AG04450 (cell line): ENCODE data around the gene NCS1. TPM values are rescaled to one million over a fixed set of nuclear protein-coding genes. Genes with fewer than 3 reads are reported as not detected.

Experiments used
- CTCF ChIA-PET: fragments of 300-600, 350-600 bp; formaldehyde crosslinking; extraction: SDS; loops from one replicate; lab custom pipeline; 2022; ENCODE audit warnings: antibody characterized with exemption, inconsistent platforms; lab: Charles Lee
- POLR2A ChIA-PET: fragments of 350-600 bp; formaldehyde crosslinking; extraction: SDS; loops from one replicate; lab custom pipeline; 2021; ENCODE audit warnings: antibody characterized with exemption, inconsistent platforms; lab: Yijun Ruan, JAX
- DNase-seq: peaks from one replicate; pipeline ENCODE4 v3.0.0-alpha.2; 2011; ENCODE audit warnings: low read depth, low spot score
- H3K27ac ChIP-seq: one replicate; pipeline ENCODE4 v1.5.1; 2012; ENCODE audit warnings: low read depth, low read length, control low read depth
- H3K27me3 ChIP-seq: one replicate; pipeline ENCODE4 v1.6.0; 2012; ENCODE audit warnings: low read length; ENCODE audit not compliant: control insufficient read depth, insufficient read depth
- H3K4me3 ChIP-seq: 2 replicates; pipeline ENCODE4 v1.5.1; 2011; ENCODE audit warnings: mild to moderate bottlenecking, low read depth, low read length, control low read depth
- H3K9me3 ChIP-seq: 2 replicates; pipeline ENCODE4 v1.5.1; 2012; ENCODE audit warnings: low read length; ENCODE audit not compliant: control insufficient read depth, insufficient read depth
- CTCF ChIP-seq: IDR thresholded peaks from 2 replicates; pipeline ENCODE4 v1.5.1; 2011; ENCODE audit warnings: low read depth, low read length, control low read depth, inconsistent platforms
- polyA plus RNA-seq: library from polyadenylated mRNA; depleted of rRNA; stranded (reverse); fragments of >200 nt; gene quantifications from 2 replicates; pipeline ENCODE4 v1.2.3, GENCODE V29; 2011

The NCS1 gene
- polyA plus RNA-seq, 1 experiment = 68.3 TPM

DNA sequence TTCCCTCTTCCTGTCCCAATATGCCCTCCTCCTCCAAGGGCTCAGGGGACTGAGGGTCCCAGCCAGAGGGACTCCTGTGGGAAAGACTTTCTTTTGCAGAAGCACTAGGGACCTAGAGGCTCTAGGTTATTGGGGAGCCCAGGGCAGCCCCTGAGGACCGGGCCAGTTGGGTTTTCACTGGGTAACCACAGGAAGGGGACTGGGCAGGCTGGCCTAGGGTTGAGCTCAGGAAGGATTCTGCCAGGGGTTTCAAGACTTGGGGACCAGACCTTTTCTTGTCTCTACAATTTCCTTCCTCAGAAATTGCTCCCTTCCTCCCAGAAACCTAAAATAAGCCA is 69.0 kb downstream of the NCS1 start:
- no peak overlapping the region for H3K27ac ChIP-seq
- POLR2A ChIA-PET = no interaction called here
- no peaks in the 10 kb centered on the region for H3K9me3 ChIP-seq
- CTCF ChIA-PET = interaction anchor here (1.3 to 9.9 kb wide), 4 partner anchors 9 to 133 kb away, joined by 3 to 112 read pairs (median 8); no protein-coding TSS in a partner anchor
- no peak overlapping the region for H3K4me3 ChIP-seq
- H3K27me3 ChIP-seq = no peaks in the 10 kb centered on the region
- TF ChIP-seq CTCF = no peak
- no peak for DNase-seq

GRCh38 chr9:130242270-130243014 is 70.2 kb downstream of the NCS1 start:
- no peaks in the 10 kb centered on the region for H3K27me3 ChIP-seq
- H3K9me3 ChIP-seq = no peaks in the 10 kb centered on the region
- H3K27ac ChIP-seq = no peak overlapping the region
- no peak for DNase-seq
- TF ChIP-seq CTCF = no peak
- no peak overlapping the region for H3K4me3 ChIP-seq
- ChIA-PET POLR2A (no interaction called here), CTCF (interaction anchor here (0.6 to 9.9 kb wide), 24 partner anchors 10 to 138 kb away, joined by 3 to 112 read pairs (median 4); no protein-coding TSS in a partner anchor)

DNA sequence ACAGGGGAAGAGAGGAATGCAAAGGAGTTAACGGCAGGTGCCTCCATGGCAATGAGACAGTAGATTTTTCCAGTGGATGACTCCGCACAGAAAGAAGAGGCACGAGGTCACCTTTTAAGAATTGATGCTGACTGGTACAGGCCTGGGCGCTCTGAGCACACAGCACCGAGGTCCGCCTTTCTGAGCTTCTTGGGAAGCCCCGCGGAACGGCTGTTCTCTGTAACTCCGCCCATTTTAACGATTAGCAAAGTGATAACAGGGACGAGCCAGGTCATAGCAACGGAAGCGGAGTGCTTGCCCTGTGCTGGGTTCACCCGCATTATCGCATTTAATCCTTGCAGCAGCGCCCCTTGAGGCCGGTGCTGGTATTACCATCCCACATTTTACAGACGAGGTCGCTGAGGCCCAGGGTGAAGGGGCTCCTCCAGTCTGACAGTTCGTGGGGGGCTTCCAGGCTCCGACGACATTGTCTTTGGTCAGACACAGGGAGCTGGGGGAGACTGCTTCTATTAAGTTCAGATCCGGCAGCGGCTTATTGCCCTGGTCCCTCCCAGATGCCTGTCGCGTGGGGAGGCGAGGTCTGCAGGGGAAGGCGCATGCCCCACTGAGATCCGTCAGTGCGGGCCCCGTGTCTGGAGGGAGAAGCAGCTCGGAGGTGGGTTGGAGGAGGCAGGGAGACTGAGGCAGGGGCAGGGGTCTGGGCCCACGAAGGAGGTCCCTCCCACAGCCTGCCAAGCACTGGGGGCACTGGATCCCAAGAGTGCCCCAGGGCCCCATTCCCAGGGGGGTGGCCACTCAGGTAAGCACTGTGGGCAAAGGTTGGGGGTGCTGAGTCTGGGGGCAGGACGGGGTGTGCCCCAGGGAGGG is 71.0 kb downstream of the NCS1 start:
- H3K27me3 ChIP-seq = peaks cover 2% of the 10 kb centered on the region
- H3K27ac ChIP-seq = no peak overlapping the region
- H3K9me3 ChIP-seq = no peaks in the 10 kb centered on the region
- peak; percentile 15 for DNase-seq
- TF ChIP-seq CTCF = peak; percentile 88
- peak overlapping the region; percentile 7; the same call in 1 of the 2 replicates for H3K4me3 ChIP-seq
- ChIA-PET CTCF (interaction anchor here (0.5 to 9.9 kb wide), 32 partner anchors 9 to 1509 kb away, joined by 3 to 112 read pairs (median 4); no protein-coding TSS in a partner anchor), POLR2A (interaction anchor here (0.6 kb wide), 1 partner anchor 417 kb away, joined by 3 read pairs; no protein-coding TSS in a partner anchor)

DNA sequence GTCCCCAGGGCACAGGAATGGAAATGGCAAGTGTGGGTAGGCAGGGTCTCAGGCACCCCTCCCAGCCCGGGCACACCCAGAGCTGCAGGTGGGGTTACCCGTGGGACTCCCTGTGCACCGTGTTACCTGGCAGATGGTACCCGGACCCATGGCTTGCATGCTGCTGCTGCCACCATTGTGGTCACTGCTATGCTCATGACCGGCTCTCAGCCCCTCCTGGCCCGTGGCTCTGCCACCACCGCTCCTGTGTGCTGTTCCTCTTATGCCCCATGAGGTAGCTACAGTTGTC is 71.6 kb downstream of the NCS1 start:
- CTCF ChIA-PET = interaction anchor here (0.5 to 9.9 kb wide), 25 partner anchors 8 to 1509 kb away, joined by 3 to 112 read pairs (median 4); no protein-coding TSS in a partner anchor
- Histone ChIP-seq H3K27me3 (peaks cover 2% of the 10 kb centered on the region), H3K4me3 (no peak overlapping the region), H3K27ac (no peak overlapping the region), H3K9me3 (no peaks in the 10 kb centered on the region)
- TF ChIP-seq CTCF = no peak
- POLR2A ChIA-PET = interaction anchor here (0.6 kb wide), 1 partner anchor 418 kb away, joined by 3 read pairs; no protein-coding TSS in a partner anchor
- no peak for DNase-seq
